ENCODE data around the gene SLC38A10. TPM values are rescaled to one million over a fixed set of nuclear protein-coding genes. Genes with fewer than 3 reads are reported as not detected.

Gene SLC38A10
- total and polyA plus RNA-seq, 2 of the 13 experiments (the other 11 are each of a cell fraction or from before 2014, with no cell fraction given): 23.4 to 55.8 TPM

DNA sequence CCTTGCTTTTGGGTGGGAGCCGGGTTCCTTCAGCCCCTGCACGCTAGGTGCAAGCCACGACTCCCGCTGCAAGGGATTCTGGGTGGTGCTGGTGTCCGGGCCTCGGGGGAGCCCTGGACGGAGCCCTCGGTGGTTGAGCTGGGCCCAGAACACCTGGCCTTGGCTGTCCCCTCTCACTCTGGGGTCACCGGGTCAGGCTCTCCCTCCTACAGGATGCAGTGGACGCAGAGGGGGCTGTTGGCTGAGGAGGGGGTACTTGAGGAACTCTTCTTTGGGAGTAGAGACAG, 27.9 kb upstream of the SLC38A10 start (continued):
- TF ChIP-seq TBX2 (CRISPR knock-in tag; IDR thresholded peaks at IDR 0.05; ENCODE audit: borderline replicate concordance): no peak

- H3K27ac ChIP-seq (ENCODE audit: extremely low read length, insufficient read depth, low read length): no peak overlapping the region
- in situ Hi-C loops (cut with HindIII; ENCODE audit: extremely low pct_ligation_motif_present, low pct_unique_long_range_greater_than_20kb): no loop called here
- WGBS (ENCODE audit: low lambda C conversion rate): 69% methylated on average over 24 of the region's 34 CpGs
- no peak overlapping the region for H3K4me3 ChIP-seq (replicated peaks in 1 of 3; ENCODE audit: insufficient read depth in 1 of 3, low read depth in 2 of 3, low read length in 3 of 3)
- FAIRE-seq (no peak), ATAC-seq (peak; percentile 68), DNase-seq (ENCODE audit: low spot score) (peak; percentile 78)
- no peaks in the 10 kb centered on the region for H3K9me3 ChIP-seq (ENCODE audit: low read length)
- ChIA-PET POLR2A (interaction anchor here (0.8 to 1.4 kb wide), 2 partner anchors 13 to 24 kb away, joined by 3 to 4 read pairs; no protein-coding TSS in a partner anchor), CTCF (ENCODE audit: low intra/inter-chr PET ratio, low total read pairs) (no interaction called here)
- peaks cover 2 to 32% of the 10 kb centered on the region in 2 experiments for H3K27me3 ChIP-seq (ENCODE audit: control insufficient read depth in 1 of 2, insufficient read depth in 2 of 2, low read length in 2 of 2)
- H3K9ac ChIP-seq (ENCODE audit: insufficient read depth, low read depth, low read length): no peak overlapping the region
- peaks cover 41% of the 10 kb centered on the region for H3K4me1 ChIP-seq (ENCODE audit: insufficient read depth, low read length)
- no peak overlapping the region for H3K4me2 ChIP-seq (ENCODE audit: low read depth, low read length)
- no peaks in the 10 kb centered on the region for H3K79me2 ChIP-seq (ENCODE audit: insufficient read depth, low read length)
- no TSS peak for BruUV-seq (replicated peaks)
- H3K36me3 ChIP-seq (replicated peaks in 1 of 2; ENCODE audit: control insufficient read depth in 1 of 2, insufficient read depth in 2 of 2, low read length in 2 of 2): no peaks in the 10 kb centered on the region
- H2AFZ ChIP-seq (ENCODE audit: low read length): no peak overlapping the region
- intact Hi-C loops (cut with micrococcal nuclease; ENCODE audit: unreplicated experiment): no loop called here
- no peaks in the 10 kb centered on the region for H4K20me1 ChIP-seq (ENCODE audit: insufficient read depth, low read length)
- TF ChIP-seq CHD4 (IDR thresholded peaks at IDR 0.05; ENCODE audit: borderline replicate concordance, low read length) (no peak), PCBP1 (IDR thresholded peaks at IDR 0.05; ENCODE audit: borderline replicate concordance, low read depth, low read length) (0 out of 2 replicates have a peak, but pooled peaks have one; percentile 29), LCORL (IDR thresholded peaks at IDR 0.05) (0 out of 2 replicates have a peak, but pooled peaks have one; percentile 65), LCORL (CRISPR knock-in tag; IDR thresholded peaks at IDR 0.05) (no peak), ZNF670 (CRISPR knock-in tag; IDR thresholded peaks at IDR 0.05; ENCODE audit: borderline replicate concordance) (no peak), SOX5 (CRISPR knock-in tag; IDR thresholded peaks at IDR 0.05; ENCODE audit: borderline replicate concordance) (no peak), ZNF30 (CRISPR knock-in tag; IDR thresholded peaks at IDR 0.05) (no peak), USF2 (IDR thresholded peaks at IDR 0.05; ENCODE audit: low read depth, low read length) (peak; percentile 90), USF2 (CRISPR knock-in tag; IDR thresholded peaks at IDR 0.05; ENCODE audit: borderline replicate concordance) (peak; percentile 90; the same call in 1 of the 2 replicates), HNF4A (CRISPR knock-in tag; IDR thresholded peaks at IDR 0.05) (no peak), ARNTL (CRISPR knock-in tag; IDR thresholded peaks at IDR 0.05) (no peak), ZNF326 (CRISPR knock-in tag; IDR thresholded peaks at IDR 0.05; ENCODE audit: borderline replicate concordance) (no peak), ZNF777 (CRISPR knock-in tag; IDR thresholded peaks at IDR 0.05) (no peak), DNMT3B (CRISPR knock-in tag; conservative IDR thresholded peaks at IDR 0.05) (no peak), ZNF260 (CRISPR knock-in tag; IDR thresholded peaks at IDR 0.05; ENCODE audit: borderline replicate concordance, low read depth) (no peak), RAD51 (IDR thresholded peaks at IDR 0.05; ENCODE audit: borderline replicate concordance) (peak; percentile 94), TP53 (CRISPR knock-in tag; conservative IDR thresholded peaks at IDR 0.05) (no peak), MAZ (IDR thresholded peaks at IDR 0.05; ENCODE audit: borderline replicate concordance, low read depth, low read length) (no peak), MAZ (CRISPR knock-in tag; IDR thresholded peaks at IDR 0.05; ENCODE audit: low read depth) (0 out of 2 replicates have a peak, but pooled peaks have one; percentile 28), SALL1 (CRISPR knock-in tag; IDR thresholded peaks at IDR 0.05) (peak; percentile 24; the same call in 1 of the 2 replicates)
- TF ChIP-seq, protein P1, sequence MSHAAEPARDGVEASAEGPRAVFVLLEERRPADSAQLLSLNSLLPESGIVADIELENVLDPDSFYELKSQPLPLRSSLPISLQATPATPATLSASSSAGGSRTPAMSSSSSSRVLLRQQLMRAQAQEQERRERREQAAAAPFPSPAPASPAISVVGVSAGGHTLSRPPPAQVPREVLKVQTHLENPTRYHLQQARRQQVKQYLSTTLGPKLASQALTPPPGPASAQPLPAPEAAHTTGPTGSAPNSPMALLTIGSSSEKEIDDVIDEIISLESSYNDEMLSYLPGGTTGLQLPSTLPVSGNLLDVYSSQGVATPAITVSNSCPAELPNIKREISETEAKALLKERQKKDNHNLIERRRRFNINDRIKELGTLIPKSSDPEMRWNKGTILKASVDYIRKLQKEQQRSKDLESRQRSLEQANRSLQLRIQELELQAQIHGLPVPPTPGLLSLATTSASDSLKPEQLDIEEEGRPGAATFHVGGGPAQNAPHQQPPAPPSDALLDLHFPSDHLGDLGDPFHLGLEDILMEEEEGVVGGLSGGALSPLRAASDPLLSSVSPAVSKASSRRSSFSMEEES (CRISPR knock-in tag; IDR thresholded peaks at IDR 0.05): 0 out of 2 replicates have a peak, but pooled peaks have one; percentile 50
These were observed 27.4 kb upstream of the SLC38A10 start for GRCh38 chr17:81322271-81323082.

Measured in HepG2 (cell line).